ENCODE data around the gene SELL.
A peak's percentile ranks its signal among the peaks of the same experiment; 100 is the strongest.

The SELL gene

DNA sequence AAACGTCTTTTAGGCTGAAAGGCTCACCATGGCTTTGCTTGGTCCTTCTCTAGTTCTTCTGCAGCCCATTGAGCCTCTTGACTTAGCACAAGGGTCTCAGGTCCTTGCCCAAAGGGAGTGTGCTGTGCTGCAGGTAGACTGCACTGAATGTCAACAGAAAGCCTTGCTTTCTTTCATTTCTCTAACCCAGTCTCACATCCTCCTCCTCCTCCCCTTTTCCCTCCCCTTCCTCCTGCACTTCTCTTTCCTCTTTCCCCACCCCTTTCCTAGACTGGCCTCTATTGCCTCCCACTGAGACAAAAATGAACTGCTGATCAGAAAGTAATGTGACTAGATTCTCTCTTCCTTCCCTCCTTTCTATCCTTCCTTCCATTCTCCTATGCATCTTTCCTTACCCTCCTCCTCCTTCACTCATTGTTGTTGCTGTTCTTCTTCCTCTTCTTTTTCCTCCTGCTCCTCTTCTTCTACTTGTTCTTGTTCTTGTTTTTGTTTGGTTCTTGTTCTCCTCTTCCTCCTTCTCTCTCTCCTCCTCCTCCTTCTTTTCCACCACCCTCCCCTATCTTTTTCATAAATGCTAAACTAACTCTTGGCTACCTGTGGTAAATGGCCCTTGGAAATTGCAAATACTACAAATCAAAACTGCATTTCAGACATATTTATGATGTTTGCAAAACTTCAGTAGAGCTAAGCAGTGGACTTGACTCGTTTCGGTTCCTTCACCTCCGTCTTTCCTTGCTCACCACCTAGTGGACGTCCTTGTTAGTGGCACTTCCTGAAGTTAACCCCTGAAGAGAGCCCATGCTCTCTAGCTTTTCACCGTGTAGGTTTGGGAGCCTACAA, at the start of gene SELL:
SELL (minus strand) TSS at position 152 of the 840 bp plus-strand sequence; CDS start at position 30, 122 bp downstream.
- DNase-seq (ENCODE audit: low read depth), result peak; percentile 20
- TF ChIP-seq, protein P1, sequence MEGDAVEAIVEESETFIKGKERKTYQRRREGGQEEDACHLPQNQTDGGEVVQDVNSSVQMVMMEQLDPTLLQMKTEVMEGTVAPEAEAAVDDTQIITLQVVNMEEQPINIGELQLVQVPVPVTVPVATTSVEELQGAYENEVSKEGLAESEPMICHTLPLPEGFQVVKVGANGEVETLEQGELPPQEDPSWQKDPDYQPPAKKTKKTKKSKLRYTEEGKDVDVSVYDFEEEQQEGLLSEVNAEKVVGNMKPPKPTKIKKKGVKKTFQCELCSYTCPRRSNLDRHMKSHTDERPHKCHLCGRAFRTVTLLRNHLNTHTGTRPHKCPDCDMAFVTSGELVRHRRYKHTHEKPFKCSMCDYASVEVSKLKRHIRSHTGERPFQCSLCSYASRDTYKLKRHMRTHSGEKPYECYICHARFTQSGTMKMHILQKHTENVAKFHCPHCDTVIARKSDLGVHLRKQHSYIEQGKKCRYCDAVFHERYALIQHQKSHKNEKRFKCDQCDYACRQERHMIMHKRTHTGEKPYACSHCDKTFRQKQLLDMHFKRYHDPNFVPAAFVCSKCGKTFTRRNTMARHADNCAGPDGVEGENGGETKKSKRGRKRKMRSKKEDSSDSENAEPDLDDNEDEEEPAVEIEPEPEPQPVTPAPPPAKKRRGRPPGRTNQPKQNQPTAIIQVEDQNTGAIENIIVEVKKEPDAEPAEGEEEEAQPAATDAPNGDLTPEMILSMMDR (IDR thresholded peaks at IDR 0.05; ENCODE audit: control insufficient read depth, insufficient read depth, low read depth, low read length, missing control alignments), result peak; percentile 87
- H3K4me3 ChIP-seq (ENCODE audit: control insufficient read depth, low read depth, low read length), result peak within 1 kb of the TSS; percentile 17

DNA sequence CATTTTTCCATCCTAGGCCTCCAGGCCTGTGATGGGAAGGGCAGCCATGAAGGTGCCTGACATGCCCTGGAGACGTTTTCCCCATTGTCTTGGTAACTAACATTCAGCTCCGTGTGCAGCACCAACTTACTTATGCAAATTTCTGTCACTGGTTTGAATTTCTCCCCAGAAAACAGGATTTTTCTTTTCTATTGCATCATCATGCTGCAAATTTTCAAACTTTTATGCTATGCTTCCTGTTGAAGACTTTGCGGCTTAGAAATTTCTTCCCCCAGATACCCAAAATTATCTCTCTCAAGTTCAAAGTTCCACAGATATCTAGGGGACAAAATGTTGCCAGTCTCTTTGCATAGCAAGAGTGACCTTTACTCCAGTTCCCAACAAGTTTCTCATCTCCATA, 47.6 kb upstream of the SELL start:
- no peak for DNase-seq (ENCODE audit: low read depth)
- TF ChIP-seq, protein P1 (IDR thresholded peaks at IDR 0.05; ENCODE audit: control insufficient read depth, insufficient read depth, low read depth, low read length, missing control alignments), result no peak
- no peak overlapping the region for H3K4me3 ChIP-seq (ENCODE audit: control insufficient read depth, low read depth, low read length)

DNA sequence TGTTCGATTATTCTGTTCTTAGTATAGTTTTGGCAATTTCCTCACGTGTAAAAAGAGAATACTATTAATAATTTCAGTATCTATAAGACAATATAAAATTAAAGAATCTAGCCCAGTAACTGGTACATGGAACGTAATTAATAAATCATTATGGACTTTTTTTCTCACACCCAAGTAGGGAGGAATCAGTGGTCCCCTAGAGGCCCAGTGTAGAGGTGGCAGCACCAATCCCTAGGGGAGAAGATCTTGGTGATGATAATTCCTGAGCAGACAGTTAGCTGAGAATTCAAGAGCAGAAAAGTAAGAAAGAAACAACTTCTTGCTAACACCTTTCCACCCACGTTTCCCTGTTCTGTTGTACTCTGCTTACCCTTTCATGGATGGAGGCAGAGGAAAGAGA, 42.1 kb upstream of the SELL start:
- DNase-seq (ENCODE audit: low read depth), result no peak
- no peak overlapping the region for H3K4me3 ChIP-seq (ENCODE audit: control insufficient read depth, low read depth, low read length)
- TF ChIP-seq, protein P1 (IDR thresholded peaks at IDR 0.05; ENCODE audit: control insufficient read depth, insufficient read depth, low read depth, low read length, missing control alignments), result no peak

DNA sequence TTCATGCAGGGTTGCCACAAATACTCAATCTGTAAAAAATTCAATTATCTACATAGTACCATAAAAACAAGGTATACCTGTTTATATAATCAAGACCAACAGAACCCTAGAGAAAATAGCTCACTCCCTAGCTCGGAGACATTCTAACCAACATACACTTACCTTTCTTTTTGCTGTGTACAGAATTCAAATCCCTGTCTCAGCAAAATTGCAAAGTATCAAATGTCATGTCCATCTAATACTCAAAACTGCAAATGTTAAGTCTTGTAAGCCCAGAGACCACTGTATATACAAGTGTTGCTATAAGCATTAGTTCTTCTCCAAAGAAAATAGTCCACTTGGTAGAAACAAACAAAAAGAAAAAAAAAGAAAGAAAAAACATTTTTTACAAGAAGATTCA, 38.6 kb upstream of the SELL start:
- TF ChIP-seq, protein P1 (IDR thresholded peaks at IDR 0.05; ENCODE audit: control insufficient read depth, insufficient read depth, low read depth, low read length, missing control alignments), result no peak
- no peak overlapping the region for H3K4me3 ChIP-seq (ENCODE audit: control insufficient read depth, low read depth, low read length)
- no peak for DNase-seq (ENCODE audit: low read depth)

DNA sequence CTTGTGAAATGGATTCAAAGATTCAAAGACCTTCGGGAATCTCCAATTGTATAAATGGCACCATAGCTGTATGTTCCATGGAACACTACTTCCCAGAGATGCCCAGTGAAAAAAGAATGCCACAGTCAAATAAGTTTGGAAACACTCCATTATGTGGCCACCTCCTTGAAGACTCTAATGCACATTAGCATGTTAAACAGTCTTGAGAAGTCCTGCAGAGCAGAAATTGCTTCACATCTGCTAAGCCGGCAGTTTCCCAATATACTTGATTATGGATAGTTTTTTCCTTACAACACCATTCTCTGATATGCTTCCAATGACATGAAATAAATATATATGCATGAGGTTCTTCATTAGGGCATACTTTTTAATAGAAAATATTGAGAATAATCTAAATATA, 35.1 kb upstream of the SELL start:
- TF ChIP-seq, protein P1 (IDR thresholded peaks at IDR 0.05; ENCODE audit: control insufficient read depth, insufficient read depth, low read depth, low read length, missing control alignments), result no peak
- no peak for DNase-seq (ENCODE audit: low read depth)
- H3K4me3 ChIP-seq (ENCODE audit: control insufficient read depth, low read depth, low read length), result no peak overlapping the region

DNA sequence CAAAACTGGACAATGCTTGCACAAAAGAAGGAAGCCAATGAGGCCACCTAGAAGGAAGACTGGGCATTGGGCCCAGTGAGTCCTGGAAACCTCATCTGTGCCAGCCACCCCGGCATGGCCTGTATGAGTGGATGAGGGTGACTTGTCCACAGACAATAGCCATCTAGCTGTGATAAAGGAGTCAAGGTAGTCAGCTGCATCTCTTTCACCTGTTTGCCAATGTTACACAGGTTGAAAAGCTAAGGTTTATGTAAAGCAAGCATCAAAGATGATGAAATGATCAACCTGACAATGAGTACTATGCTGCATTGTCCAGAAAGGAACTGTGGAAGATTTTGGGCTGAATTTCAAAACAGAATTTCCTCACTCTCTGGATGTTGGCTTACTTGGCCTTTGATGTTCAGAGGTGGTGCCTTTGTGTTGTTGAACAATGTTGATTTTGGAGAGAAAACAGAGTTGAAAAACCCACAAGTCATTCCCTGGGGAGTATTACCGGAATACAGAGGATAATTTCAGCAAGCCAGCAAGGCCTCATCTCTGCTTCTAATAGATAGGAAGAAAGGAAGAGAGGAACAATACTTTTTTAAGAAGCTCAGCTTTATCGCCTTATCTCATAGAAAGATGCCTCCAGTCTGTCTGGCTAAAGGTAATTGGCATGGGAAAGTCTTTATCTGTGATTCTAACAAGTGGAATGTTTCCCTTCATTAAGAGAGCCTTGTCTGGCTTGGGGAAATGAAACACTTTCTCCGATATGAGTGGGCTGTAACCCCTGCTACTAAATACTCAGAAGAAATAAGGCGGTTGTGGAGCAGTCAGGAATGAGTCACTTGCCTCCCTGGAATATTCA, 33.8 kb upstream of the SELL start:
- DNase-seq (ENCODE audit: low read depth), result no peak
- no peak overlapping the region for H3K4me3 ChIP-seq (ENCODE audit: control insufficient read depth, low read depth, low read length)
- TF ChIP-seq, protein P1 (IDR thresholded peaks at IDR 0.05; ENCODE audit: control insufficient read depth, insufficient read depth, low read depth, low read length, missing control alignments), result no peak
